ENCODE results near the gene SLC16A8. TPM values are rescaled to one million over a fixed set of nuclear protein-coding genes. Genes with fewer than 3 reads are reported as not detected.

Gene SLC16A8, protein sequence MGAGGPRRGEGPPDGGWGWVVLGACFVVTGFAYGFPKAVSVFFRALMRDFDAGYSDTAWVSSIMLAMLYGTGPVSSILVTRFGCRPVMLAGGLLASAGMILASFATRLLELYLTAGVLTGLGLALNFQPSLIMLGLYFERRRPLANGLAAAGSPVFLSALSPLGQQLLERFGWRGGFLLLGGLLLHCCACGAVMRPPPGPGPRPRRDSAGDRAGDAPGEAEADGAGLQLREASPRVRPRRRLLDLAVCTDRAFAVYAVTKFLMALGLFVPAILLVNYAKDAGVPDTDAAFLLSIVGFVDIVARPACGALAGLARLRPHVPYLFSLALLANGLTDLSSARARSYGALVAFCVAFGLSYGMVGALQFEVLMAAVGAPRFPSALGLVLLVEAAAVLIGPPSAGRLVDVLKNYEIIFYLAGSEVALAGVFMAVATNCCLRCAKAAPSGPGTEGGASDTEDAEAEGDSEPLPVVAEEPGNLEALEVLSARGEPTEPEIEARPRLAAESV
- not detected for total RNA-seq
- total RNA-seq, result 0 to 0.35 reads per million in 2 donors

GRCh38 chr22:38083931-38084631 is at the start of gene SLC16A8:
Gene SLC16A8 (minus strand): TSS chr22:38084184. CDS start chr22:38082873, 1,311 bp downstream.
- Mint-ChIP-seq H3K4me1 (peaks cover 10% of the 10 kb centered on the region), H3K4me3 (peak within 1 kb of the TSS; percentile 28), H3K27ac (no peak within 1 kb of the TSS), H3K36me3 (ENCODE audit: low read depth) (peaks cover 2% of the 10 kb centered on the region), H3K27me3 (peaks cover 23% of the 10 kb centered on the region)
- no peaks in the 10 kb centered on the region for H3K9me3 ChIP-seq (ENCODE audit: control insufficient read depth, low read length, poor library complexity, severe bottlenecking)
- DNase-seq (no peak), ATAC-seq (no peak)

DNA sequence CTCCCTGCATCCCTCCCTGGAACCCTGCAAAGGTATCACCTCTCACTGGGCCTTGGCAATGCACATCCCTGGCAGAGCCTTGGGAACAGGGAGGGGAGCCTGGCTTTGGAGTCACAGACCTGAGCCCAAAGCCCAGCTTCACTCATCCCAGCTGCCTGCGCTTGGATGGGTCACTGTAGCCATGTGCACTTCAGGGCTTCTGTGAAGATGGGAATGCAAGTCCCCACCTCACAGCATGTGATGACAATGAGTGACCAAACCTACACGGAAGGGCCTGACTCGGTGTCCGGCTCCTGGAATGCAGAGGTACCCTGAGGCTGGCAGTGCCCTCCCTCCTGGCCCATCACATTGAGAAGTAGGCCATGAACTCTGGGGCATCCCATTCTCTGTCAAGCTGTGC is 49.3 kb upstream of the SLC16A8 start:
- Mint-ChIP-seq H3K4me3 (no peak overlapping the region), H3K4me1 (peaks cover 2% of the 10 kb centered on the region), H3K27ac (no peak overlapping the region), H3K27me3 (no peaks in the 10 kb centered on the region), H3K36me3 (ENCODE audit: low read depth) (no peaks in the 10 kb centered on the region)
- ATAC-seq, result no peak
- no peaks in the 10 kb centered on the region for H3K9me3 ChIP-seq (ENCODE audit: control insufficient read depth, low read length, poor library complexity, severe bottlenecking)
- no peak for DNase-seq

DNA sequence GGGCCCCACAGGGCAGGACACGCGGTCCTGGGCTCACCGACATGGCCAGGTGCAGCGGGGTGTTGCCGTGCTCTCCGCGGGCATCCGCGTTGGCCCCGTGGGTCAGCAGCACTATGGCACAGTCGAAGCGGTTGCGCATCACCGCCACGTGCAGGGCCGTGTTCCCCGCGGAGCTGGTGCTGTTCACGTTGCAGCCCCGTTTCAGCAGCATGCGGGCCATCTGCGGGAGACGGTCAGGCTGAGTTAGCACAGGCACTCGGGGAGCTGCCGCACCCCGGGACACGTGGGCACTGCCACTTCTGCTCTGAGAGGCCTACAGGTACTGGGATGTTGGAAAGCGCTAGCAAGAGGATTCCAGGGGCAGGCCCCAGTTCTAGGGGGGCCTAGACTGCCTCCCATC is 48.8 kb upstream of the SLC16A8 start:
- H3K9me3 ChIP-seq (ENCODE audit: control insufficient read depth, low read length, poor library complexity, severe bottlenecking), result no peaks in the 10 kb centered on the region
- Mint-ChIP-seq H3K27me3 (no peaks in the 10 kb centered on the region), H3K36me3 (ENCODE audit: low read depth) (no peaks in the 10 kb centered on the region), H3K27ac (no peak overlapping the region), H3K4me1 (peaks cover 2% of the 10 kb centered on the region), H3K4me3 (no peak overlapping the region)
- ATAC-seq, result no peak
- DNase-seq, result no peak

DNA sequence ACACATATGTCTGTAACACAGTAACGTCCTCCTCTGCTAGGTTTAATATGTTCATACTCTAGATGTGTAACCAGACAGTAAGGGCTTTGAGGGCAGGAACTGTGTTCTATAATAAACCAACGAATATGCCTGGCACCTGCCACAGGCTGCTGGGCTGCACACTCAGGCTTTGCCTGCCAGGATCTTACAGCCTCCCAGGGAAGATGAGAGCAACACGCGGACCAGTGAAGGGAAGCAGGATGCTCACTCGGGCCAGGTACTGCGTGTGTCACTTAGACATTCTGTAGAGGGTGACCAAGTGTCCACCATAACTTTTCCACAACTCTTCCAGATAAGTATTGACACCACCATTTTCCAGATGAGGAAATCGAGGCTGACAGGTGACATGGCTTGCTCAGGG is 48.2 kb upstream of the SLC16A8 start:
- H3K36me3 Mint-ChIP-seq (ENCODE audit: low read depth), result no peaks in the 10 kb centered on the region
- ATAC-seq (no peak), DNase-seq (no peak)
- no peak overlapping the region for H3K27ac Mint-ChIP-seq
- peaks cover 2% of the 10 kb centered on the region for H3K4me1 Mint-ChIP-seq
- no peaks in the 10 kb centered on the region for H3K9me3 ChIP-seq (ENCODE audit: control insufficient read depth, low read length, poor library complexity, severe bottlenecking)
- H3K4me3 Mint-ChIP-seq, result no peak overlapping the region
- no peaks in the 10 kb centered on the region for H3K27me3 Mint-ChIP-seq

- Mint-ChIP-seq H3K4me3 (no peak overlapping the region), H3K4me1 (peaks cover 2% of the 10 kb centered on the region), H3K36me3 (ENCODE audit: low read depth) (no peaks in the 10 kb centered on the region), H3K27ac (no peak overlapping the region), H3K27me3 (no peaks in the 10 kb centered on the region)
- no peak for ATAC-seq
- no peak for DNase-seq
- H3K9me3 ChIP-seq (ENCODE audit: control insufficient read depth, low read length, poor library complexity, severe bottlenecking), result no peaks in the 10 kb centered on the region
These were observed 47.4 kb upstream of the SLC16A8 start for GRCh38 chr22:38131399-38131798.

DNA sequence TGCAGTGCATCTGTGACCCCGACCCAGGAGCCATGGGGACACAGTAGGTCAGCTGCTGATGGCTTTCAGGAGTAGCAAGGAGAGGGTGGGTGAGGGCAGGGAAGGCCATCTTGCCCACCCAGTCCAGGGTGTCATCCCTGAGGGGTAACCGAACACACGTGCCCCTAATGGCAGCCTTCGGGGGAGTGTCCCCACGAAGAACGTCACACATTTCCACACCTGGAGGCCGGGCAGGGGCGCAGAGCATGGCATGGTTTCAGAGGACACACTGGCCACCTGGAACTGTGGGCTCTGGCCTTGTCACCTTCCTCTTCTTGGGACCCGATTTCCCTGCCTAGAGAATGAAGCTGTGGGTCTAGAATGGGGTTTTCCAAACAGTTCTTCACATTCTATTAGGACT is 45.9 kb upstream of the SLC16A8 start:
- no peaks in the 10 kb centered on the region for H3K4me1 Mint-ChIP-seq

DNA sequence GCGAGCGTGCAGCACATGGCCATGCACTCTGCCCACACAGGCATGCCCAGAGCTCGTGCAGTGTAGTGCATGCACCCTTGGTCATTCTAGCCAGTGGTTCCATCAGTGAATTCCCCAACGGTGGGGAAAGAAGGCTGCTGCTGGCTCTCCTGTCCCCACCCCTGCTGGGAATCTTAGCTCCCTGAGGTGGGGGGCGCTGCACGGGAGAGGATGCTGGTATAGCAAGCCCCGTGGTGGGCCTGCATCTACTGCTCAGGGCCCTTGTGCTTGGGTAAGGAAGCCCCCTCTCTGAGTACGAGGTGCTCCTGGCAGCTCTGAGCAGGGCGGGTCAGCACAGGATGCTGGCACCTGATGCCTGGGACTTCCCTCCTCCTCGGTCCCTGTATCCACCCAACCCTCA is 45.0 kb upstream of the SLC16A8 start:
- Mint-ChIP-seq H3K4me1 (peaks cover 3% of the 10 kb centered on the region), H3K36me3 (ENCODE audit: low read depth) (no peaks in the 10 kb centered on the region), H3K27me3 (no peaks in the 10 kb centered on the region), H3K27ac (no peak overlapping the region), H3K4me3 (no peak overlapping the region)
- DNase-seq (no peak), ATAC-seq (no peak)
- H3K9me3 ChIP-seq (ENCODE audit: control insufficient read depth, low read length, poor library complexity, severe bottlenecking), result no peaks in the 10 kb centered on the region

More for the DNA sequence above, 45.9 kb upstream of the SLC16A8 start:
- DNase-seq (no peak), ATAC-seq (no peak)
- Mint-ChIP-seq H3K4me3 (no peak overlapping the region), H3K36me3 (ENCODE audit: low read depth) (no peaks in the 10 kb centered on the region), H3K27me3 (no peaks in the 10 kb centered on the region), H3K27ac (no peak overlapping the region)
- no peaks in the 10 kb centered on the region for H3K9me3 ChIP-seq (ENCODE audit: control insufficient read depth, low read length, poor library complexity, severe bottlenecking)

DNA sequence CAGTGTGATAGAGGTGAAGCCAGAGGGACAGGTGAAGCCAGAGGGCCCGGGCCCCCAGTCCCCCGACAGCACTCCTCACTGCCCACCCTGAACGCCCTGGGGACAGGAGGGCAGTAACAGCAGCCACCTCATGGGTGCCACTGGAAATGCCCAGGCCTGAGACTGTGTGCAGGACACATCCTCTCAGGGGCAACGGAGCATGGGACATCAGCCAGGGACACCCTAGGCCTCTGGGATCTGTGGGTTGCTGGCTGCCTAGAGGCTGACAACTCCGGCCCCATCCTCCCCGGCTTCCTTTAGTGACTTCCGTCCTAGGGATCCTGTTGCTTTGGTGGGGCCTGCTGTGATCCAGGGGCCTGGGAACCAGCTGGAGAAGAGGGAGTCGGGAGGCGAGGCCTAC is 43.9 kb upstream of the SLC16A8 start:
- peak overlapping the region; percentile 19 for H3K4me3 Mint-ChIP-seq
- ATAC-seq, result no peak
- no peak for DNase-seq
- no peaks in the 10 kb centered on the region for H3K27me3 Mint-ChIP-seq
- no peak overlapping the region for H3K27ac Mint-ChIP-seq
- H3K36me3 Mint-ChIP-seq (ENCODE audit: low read depth), result peaks cover 2% of the 10 kb centered on the region
- no peaks in the 10 kb centered on the region for H3K9me3 ChIP-seq (ENCODE audit: control insufficient read depth, low read length, poor library complexity, severe bottlenecking)
- H3K4me1 Mint-ChIP-seq, result peaks cover 3% of the 10 kb centered on the region

GRCh38 chr22:38126928-38127668 is 43.1 kb upstream of the SLC16A8 start:
- peaks cover 3% of the 10 kb centered on the region for H3K4me1 Mint-ChIP-seq
- no peak overlapping the region for H3K27ac Mint-ChIP-seq

DNA sequence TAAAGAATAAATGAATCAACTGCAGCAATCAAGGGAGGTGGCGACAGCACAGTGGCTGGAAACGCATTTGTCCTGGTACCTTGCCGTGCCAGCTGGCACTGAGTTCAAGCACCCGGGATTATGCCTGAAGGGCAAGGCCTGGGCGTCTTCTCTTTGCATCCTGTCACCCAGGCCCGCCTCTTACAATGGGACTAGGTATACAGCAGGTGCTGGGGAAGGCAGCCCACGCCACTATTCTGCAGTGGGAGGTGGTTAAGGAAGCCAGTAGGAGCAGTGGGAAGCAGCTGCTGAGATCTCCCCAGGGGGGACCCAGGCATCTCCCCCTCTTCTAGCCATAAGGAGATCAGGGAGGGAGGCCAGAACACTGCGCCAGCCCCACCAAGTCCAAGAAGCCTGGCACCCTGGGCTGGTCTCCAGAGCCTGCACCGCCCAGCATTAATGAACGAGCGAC is 41.8 kb upstream of the SLC16A8 start:
- H3K4me1 Mint-ChIP-seq, result peaks cover 3% of the 10 kb centered on the region
- no peak for DNase-seq
- no peak for ATAC-seq
- H3K27me3 Mint-ChIP-seq, result no peaks in the 10 kb centered on the region
- no peak overlapping the region for H3K4me3 Mint-ChIP-seq
- H3K27ac Mint-ChIP-seq, result peak overlapping the region; percentile 14
- H3K9me3 ChIP-seq (ENCODE audit: control insufficient read depth, low read length, poor library complexity, severe bottlenecking), result no peaks in the 10 kb centered on the region
- H3K36me3 Mint-ChIP-seq (ENCODE audit: low read depth), result peaks cover 2% of the 10 kb centered on the region

More at GRCh38 chr22:38126928-38127668, 43.1 kb upstream of the SLC16A8 start:
- H3K27me3 Mint-ChIP-seq, result no peaks in the 10 kb centered on the region
- ATAC-seq (no peak), DNase-seq (no peak)
- peaks cover 2% of the 10 kb centered on the region for H3K36me3 Mint-ChIP-seq (ENCODE audit: low read depth)
- no peaks in the 10 kb centered on the region for H3K9me3 ChIP-seq (ENCODE audit: control insufficient read depth, low read length, poor library complexity, severe bottlenecking)
- H3K4me3 Mint-ChIP-seq, result peak overlapping the region; percentile 19

GRCh38 chr22:38125038-38125610 is 41.1 kb upstream of the SLC16A8 start:
- DNase-seq, result no peak
- no peak for ATAC-seq
- Mint-ChIP-seq H3K36me3 (ENCODE audit: low read depth) (peaks cover 2% of the 10 kb centered on the region), H3K4me3 (no peak overlapping the region), H3K27ac (peak overlapping the region; percentile 14), H3K4me1 (peaks cover 3% of the 10 kb centered on the region), H3K27me3 (no peaks in the 10 kb centered on the region)
- H3K9me3 ChIP-seq (ENCODE audit: control insufficient read depth, low read length, poor library complexity, severe bottlenecking), result no peaks in the 10 kb centered on the region

- Mint-ChIP-seq H3K36me3 (ENCODE audit: low read depth) (peaks cover 2% of the 10 kb centered on the region), H3K4me3 (no peak overlapping the region), H3K27me3 (no peaks in the 10 kb centered on the region), H3K27ac (no peak overlapping the region), H3K4me1 (peaks cover 3% of the 10 kb centered on the region)
- H3K9me3 ChIP-seq (ENCODE audit: control insufficient read depth, low read length, poor library complexity, severe bottlenecking), result no peaks in the 10 kb centered on the region
- ATAC-seq (no peak), DNase-seq (no peak)
These were observed 40.4 kb upstream of the SLC16A8 start for GRCh38 chr22:38124236-38124974.
